Fibroblast of villous mesenchyme (primary cell): ENCODE measurements around the gene XRN1. TPM values are rescaled to one million over a fixed set of nuclear protein-coding genes. Genes with fewer than 3 reads are reported as not detected.

Experiments
- DNase-seq: peaks from one replicate; pipeline ENCODE4 v3.0.0-alpha.2; 2010; ENCODE audit warnings: low read depth
- H3K4me3 ChIP-seq: 2 replicates; pipeline ENCODE4 v1.5.1; 2011; ENCODE audit warnings: low read depth, mild to moderate bottlenecking, low read length
- total RNA-seq: library from RNA; depleted of rRNA; stranded (reverse); fragments of >200 nt; gene quantifications from 2 replicates; pipeline ENCODE4 v1.2.3, GENCODE V29; 2012
- TF ChIP-seq, protein P1 (sequence below): IDR thresholded peaks from 2 replicates; pipeline ENCODE4 v1.5.1; 2012; ENCODE audit warnings: low read depth, mild to moderate bottlenecking, low read length; ENCODE audit not compliant: insufficient read depth

The XRN1 gene
- total RNA-seq, 1 donor = 48.4 TPM

DNA sequence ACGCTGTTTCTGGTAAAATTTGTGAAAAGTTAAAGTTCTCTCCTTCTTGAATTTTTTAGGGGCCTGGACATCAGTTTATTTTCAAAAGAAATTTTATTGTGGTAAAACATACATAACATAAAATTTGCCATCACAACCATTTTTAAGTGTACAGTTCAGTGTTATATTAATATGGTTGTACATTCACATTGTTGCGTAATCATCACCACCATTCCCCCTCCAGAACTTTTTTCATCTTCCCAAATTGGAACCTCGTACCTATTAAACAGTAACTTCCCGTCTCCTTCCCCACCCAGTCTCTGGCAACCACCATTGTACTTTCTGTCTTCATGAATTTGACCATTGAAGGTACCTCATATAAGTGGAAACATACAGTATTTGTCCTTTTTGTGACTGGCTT lies 23.0 kb upstream of the XRN1 start:
- TF ChIP-seq, protein P1, sequence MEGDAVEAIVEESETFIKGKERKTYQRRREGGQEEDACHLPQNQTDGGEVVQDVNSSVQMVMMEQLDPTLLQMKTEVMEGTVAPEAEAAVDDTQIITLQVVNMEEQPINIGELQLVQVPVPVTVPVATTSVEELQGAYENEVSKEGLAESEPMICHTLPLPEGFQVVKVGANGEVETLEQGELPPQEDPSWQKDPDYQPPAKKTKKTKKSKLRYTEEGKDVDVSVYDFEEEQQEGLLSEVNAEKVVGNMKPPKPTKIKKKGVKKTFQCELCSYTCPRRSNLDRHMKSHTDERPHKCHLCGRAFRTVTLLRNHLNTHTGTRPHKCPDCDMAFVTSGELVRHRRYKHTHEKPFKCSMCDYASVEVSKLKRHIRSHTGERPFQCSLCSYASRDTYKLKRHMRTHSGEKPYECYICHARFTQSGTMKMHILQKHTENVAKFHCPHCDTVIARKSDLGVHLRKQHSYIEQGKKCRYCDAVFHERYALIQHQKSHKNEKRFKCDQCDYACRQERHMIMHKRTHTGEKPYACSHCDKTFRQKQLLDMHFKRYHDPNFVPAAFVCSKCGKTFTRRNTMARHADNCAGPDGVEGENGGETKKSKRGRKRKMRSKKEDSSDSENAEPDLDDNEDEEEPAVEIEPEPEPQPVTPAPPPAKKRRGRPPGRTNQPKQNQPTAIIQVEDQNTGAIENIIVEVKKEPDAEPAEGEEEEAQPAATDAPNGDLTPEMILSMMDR = no peak
- DNase-seq = no peak
- H3K4me3 ChIP-seq = no peak overlapping the region

DNA sequence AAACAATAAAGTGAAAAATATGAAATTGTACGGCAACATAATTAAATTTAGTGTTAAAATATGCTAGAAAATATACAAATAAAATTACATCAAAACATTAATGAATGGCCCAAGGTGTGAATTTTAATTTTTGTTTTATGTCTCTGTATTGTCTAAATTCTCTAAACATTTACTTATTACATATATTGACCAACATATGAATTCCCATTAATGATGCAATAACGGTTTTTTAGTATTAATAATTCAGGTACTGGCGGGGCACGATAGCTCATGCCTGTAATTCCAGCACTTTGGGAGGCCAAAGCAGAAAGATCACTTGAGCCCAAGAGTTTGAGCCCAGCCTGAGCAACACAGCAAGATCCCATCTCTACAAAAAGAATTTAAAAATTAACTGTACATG lies 20.6 kb upstream of the XRN1 start:
- TF ChIP-seq, protein P1 = no peak
- DNase-seq = no peak
- no peak overlapping the region for H3K4me3 ChIP-seq

DNA sequence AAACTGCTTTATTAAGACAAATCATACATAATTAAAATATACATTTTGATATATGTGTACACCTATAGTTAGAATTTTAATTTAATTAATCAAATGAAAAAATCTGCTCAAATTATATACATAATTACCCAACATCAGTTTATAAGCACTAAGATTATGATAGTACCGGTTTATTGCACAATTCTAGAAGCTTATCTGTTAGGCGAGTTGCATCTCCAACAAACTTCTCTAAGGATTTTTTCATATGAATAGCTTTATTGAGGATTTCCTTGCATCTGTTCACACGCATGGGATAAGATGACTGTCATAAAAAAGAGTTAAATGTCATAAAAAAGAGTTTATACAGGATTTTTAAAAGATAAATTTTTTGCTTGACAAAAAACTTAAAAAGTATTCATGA lies 19.9 kb upstream of the XRN1 start:
- TF ChIP-seq, protein P1 = no peak
- no peak overlapping the region for H3K4me3 ChIP-seq
- DNase-seq = peak; percentile 40

DNA sequence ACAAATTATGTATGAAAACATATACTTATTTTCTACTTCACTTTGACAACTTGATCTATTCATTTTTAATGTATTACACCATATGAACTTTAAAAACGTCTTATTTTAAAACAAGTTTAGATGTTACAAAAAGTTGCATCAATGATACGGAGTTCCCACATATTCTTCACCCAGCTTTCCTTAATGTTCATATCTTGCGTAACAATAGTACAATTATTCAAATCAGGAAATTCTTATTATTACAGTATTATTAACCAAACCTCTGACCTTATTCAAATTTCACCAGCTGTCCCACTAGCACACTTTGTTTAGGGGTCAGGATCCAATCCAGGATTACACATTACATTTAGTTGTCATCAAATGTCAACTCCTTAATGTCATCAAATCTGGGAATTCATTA lies 12.9 kb upstream of the XRN1 start:
- DNase-seq = no peak
- H3K4me3 ChIP-seq = no peak overlapping the region
- TF ChIP-seq, protein P1 = no peak

DNA sequence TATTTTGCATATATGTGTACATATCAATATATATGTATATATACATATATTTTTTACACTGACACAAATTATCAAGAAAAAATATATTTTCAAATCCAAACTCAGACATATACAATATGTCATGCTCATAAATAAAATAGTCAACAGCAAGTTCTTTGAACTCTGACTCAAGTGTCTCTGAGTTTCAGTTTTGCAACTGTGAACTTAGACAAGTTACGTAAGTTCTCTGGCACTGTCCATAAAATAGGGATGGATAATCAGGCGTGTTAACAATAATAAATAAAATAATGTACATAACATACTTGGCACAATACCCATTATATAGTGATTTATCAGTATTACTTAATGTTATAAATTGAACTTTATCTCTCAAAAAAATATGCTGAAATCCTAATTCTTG lies 12.1 kb upstream of the XRN1 start:
- no peak overlapping the region for H3K4me3 ChIP-seq
- DNase-seq = peak; percentile 46
- TF ChIP-seq, protein P1 = no peak

DNA sequence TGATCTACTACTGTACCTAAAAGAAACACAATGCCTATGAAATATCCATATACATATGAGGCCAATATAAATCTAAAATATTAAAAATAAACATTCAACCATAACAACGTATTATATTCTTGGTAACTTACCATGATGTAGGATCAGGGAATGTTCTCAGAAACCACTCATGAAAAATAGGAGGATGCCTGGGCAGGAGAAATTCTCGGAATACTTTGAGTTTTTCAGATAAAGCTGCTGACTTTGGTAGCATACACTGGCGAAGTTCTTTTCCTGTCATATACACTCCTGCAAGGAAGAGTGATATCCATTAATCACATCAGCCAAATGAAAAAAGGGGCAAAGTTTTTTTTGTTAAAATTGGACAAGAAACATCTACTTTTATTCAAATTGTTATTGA lies 11.3 kb upstream of the XRN1 start:
- no peak overlapping the region for H3K4me3 ChIP-seq
- no peak for DNase-seq
- TF ChIP-seq, protein P1 = no peak

DNA sequence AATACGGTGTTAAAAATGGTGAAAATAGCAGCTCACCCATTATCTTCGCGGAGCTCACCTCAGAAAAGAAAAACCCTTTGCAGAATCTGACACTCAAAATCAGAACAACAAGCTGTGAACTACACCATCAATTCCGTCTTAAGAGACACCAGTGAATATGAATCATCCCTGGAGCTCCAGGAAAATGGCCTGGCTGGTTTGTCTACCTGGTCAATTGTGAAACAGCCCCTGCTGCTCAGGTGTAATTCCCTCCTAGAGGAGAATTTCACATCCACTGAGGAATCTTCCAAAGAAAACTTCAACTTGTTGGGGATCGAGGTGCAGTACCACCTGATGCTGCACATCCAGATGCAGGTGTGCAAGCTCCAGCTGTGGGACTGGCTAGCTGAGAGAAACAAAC lies 3.0 kb upstream of the XRN1 start:
- TF ChIP-seq, protein P1 = no peak
- DNase-seq = no peak
- no peak overlapping the region for H3K4me3 ChIP-seq
